ENCODE results near the gene UXS1. TPM values are rescaled to one million over a fixed set of nuclear protein-coding genes. Genes with fewer than 3 reads are reported as not detected.

The UXS1 gene
- total and polyA plus RNA-seq, 2 donors (not counting 1 experiment from before 2014, with no cell fraction given), result 20.3 to 44.8 TPM

DNA sequence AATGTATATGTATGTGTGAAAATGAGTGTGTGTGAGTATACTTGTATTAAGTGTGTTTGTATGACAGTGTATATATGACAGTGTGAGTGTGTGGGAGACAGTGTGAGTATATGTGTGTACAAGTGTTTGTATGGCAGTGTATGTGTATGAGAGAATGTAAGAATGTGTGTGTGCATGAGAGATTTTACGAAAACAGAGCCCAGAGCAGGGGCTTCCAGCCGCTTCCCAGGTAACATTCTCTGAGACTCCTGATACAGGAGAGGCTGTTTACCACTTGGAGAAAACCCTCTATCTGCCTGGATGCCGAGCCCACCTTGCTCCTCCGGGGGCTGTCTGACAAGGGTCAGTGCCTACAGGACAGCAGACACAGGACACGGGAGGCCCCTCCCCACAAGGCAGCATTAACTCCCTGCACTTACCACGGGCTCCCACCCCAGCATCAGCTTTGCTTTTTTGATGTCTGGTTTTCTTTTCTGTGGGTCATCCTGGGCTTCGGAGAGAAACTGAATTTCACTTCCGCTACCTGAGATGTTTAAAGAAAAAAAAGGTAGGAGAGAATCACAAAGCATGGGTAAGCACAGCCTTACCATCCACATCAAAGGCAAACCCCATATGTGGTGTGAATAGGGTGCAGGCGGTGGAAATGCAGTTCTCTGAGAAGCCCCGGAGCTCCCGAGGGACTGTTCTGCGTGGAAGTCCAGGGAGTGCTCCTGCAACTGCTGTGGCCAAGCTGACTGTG, 97.6 kb downstream of the UXS1 start:
- peaks cover 0 to 7% (median 0%) of the 10 kb centered on the region in 3 donors for H3K9me3 ChIP-seq (ENCODE audit: control extremely low read depth in 1 of 3, control insufficient read depth in 2 of 3, insufficient read depth in 1 of 3, low read length in 2 of 3)
- intact Hi-C loops (cut with micrococcal nuclease), result loop anchor here (5.0 kb wide), 1 partner anchor 519 kb away; no protein-coding TSS in a partner anchor
- Mint-ChIP-seq H3K27ac (peak overlapping the region; percentile 77), H3K27me3 (no peaks in the 10 kb centered on the region), H3K9me3 (ENCODE audit: insufficient read depth) (no peaks in the 10 kb centered on the region), H3K4me3 (peak overlapping the region; percentile 40), H3K4me1 (peaks cover 25% of the 10 kb centered on the region)
- peak overlapping the region in 3 of 5 experiments; percentile 32 to 38 (median 33) for H3K4me3 ChIP-seq (ENCODE audit: control extremely low read depth in 1 of 5, extremely low read depth in 1 of 5, insufficient read depth in 1 of 5, low read depth in 2 of 5, low read length in 4 of 5)
- H2AFZ ChIP-seq (ENCODE audit: insufficient read depth, low read depth, low read length, poor library complexity, severe bottlenecking), result peak overlapping the region; percentile 71
- no peaks in the 10 kb centered on the region for H4K20me1 ChIP-seq (ENCODE audit: control insufficient read depth, insufficient read depth, low read length, poor library complexity, severe bottlenecking)
- H3K4me1 ChIP-seq (ENCODE audit: control insufficient read depth in 2 of 2, insufficient read depth in 2 of 2, low read length in 2 of 2), result peaks cover 30 to 32% of the 10 kb centered on the region in 2 donors
- H3K9ac ChIP-seq (ENCODE audit: low read length), result peak overlapping the region; percentile 34
- TF ChIP-seq, protein P1, sequence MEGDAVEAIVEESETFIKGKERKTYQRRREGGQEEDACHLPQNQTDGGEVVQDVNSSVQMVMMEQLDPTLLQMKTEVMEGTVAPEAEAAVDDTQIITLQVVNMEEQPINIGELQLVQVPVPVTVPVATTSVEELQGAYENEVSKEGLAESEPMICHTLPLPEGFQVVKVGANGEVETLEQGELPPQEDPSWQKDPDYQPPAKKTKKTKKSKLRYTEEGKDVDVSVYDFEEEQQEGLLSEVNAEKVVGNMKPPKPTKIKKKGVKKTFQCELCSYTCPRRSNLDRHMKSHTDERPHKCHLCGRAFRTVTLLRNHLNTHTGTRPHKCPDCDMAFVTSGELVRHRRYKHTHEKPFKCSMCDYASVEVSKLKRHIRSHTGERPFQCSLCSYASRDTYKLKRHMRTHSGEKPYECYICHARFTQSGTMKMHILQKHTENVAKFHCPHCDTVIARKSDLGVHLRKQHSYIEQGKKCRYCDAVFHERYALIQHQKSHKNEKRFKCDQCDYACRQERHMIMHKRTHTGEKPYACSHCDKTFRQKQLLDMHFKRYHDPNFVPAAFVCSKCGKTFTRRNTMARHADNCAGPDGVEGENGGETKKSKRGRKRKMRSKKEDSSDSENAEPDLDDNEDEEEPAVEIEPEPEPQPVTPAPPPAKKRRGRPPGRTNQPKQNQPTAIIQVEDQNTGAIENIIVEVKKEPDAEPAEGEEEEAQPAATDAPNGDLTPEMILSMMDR (IDR thresholded peaks at IDR 0.05), result no peak
- no peak for TF ChIP-seq EZH2 (IDR thresholded peaks at IDR 0.05; ENCODE audit: borderline replicate concordance, insufficient read depth, low read depth, low read length, poor library complexity, severe bottlenecking)
- ChIA-PET POLR2A (no interaction called here), CTCF (interaction anchor here (0.9 kb wide), 1 partner anchor 349 kb away, joined by 3 read pairs; no protein-coding TSS in a partner anchor)
- 73% methylated on average over 8 of the region's 12 CpGs for WGBS (ENCODE audit: insufficient coverage)
- peaks cover 20 to 38% of the 10 kb centered on the region in 2 experiments for H3K36me3 ChIP-seq (replicated peaks in 1 of 2; ENCODE audit: control extremely low read depth in 1 of 2, control insufficient read depth in 1 of 2, extremely low read depth in 1 of 2, insufficient read depth in 2 of 2, low read length in 1 of 2)
- ATAC-seq (ENCODE audit: low read depth), result no peak
- no peaks in the 10 kb centered on the region for H3K79me2 ChIP-seq (ENCODE audit: control insufficient read depth, insufficient read depth, low read length)
- peak overlapping the region; percentile 76 for H3K4me2 ChIP-seq (replicated peaks; ENCODE audit: low read depth, low read length, poor library complexity, severe bottlenecking)
- no peak for DNase-seq
- peak overlapping the region; percentile 59 to 83 for H3K27ac ChIP-seq (ENCODE audit: low read length in 2 of 2)
- no peaks in the 10 kb centered on the region for H3K27me3 ChIP-seq (replicated peaks in 1 of 4; ENCODE audit: control extremely low read depth in 1 of 4, control insufficient read depth in 3 of 4, insufficient read depth in 4 of 4, low read length in 3 of 4)
